ENCODE data around the gene HAUS1. TPM values are rescaled to one million over a fixed set of nuclear protein-coding genes. Genes with fewer than 3 reads are reported as not detected.
"Not testable (repeated sequence)": the region's sequence is repeated elsewhere in the genome, so short reads cannot be mapped to it uniquely, and the experiment has no call there.

Gene HAUS1
- total RNA-seq, 1 donor from 2014 or later = 7.0 TPM

DNA sequence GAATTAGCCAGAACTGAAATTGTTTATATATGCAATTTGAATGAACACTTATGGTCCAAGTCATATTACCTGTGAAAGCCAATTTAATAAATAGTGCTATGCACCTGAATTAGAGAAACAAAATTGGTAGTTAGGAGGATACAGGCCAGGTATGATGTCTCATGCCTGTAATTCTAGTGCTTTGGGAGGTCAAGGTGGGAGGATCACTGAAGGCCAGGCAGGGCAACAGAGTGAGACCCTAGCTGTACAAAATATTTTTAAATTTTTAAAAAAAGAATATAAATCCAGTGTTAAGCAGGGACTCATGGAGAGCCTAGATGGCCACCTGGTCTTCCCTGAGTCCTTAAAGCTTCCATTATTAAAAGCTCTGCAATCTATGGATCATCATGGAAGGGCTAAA lies 24.8 kb upstream of the HAUS1 start:
- intact Hi-C loops (cut with micrococcal nuclease) = loop anchor here (10.0 kb wide), 1 partner anchor 145 kb away; no protein-coding TSS in a partner anchor
- no peak for ATAC-seq
- DNase-seq = no peak

DNA sequence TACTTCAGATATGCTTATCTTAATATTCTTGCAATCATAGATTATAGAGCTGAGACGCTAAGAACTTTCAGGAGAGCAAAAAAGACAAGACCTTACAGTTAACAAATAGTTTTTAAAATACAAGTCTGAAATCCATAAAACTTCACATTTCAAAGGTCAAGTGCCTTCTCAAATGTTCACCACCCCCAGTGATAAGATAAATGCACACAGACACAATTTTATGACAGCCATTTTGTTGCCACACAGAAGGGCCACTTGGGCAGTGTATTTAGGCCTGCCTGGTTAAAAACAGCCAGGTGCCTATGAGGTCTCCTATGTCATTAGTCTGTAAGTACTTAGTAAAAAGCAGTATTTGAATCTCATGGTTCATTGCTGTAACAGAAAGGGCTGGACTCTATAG lies 24.0 kb upstream of the HAUS1 start:
- ATAC-seq (no peak), DNase-seq (no peak)
- intact Hi-C loops (cut with micrococcal nuclease) = no loop called here

DNA sequence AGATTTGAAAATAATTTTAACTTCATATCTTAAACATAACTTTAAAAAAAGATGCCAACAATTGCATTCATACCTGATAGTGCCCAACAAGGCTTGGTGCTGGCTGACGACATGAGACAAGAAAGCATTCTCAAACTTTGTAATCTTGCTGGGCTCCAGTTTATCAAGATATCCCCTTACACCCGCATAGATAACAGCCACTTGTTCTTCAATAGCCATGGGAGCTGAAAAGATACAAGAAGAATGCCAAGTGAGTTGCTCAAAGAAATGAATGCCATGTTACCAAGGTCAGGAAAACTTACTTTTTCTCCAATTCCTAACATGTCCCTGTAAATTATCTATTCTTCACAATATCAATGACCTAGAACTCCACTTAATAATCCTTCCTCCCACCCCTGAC lies 19.8 kb upstream of the HAUS1 start:
- ATAC-seq = no peak
- DNase-seq = no peak
- intact Hi-C loops (cut with micrococcal nuclease) = no loop called here

DNA sequence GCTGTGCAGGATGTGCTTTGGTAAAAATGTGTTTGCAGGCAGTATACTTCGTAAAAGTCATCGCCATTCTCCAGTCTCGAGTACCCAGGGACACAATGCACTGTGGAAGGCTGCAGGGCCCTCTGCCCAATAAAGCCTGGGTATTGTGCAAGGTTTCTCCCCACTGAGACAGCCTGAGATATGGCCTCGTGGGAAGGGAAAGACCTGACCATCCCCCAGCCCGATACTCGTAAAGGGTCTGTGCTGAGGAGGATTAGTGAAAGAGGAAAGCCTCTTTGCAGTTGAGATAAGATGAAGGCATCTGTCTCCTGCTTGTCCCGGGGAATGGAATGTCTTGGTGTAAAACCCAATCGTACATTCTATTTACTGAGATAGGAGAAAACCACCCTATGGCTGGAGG lies 15.7 kb upstream of the HAUS1 start:
- intact Hi-C loops (cut with micrococcal nuclease); ATAC-seq; DNase-seq: not testable (repeated sequence)

DNA sequence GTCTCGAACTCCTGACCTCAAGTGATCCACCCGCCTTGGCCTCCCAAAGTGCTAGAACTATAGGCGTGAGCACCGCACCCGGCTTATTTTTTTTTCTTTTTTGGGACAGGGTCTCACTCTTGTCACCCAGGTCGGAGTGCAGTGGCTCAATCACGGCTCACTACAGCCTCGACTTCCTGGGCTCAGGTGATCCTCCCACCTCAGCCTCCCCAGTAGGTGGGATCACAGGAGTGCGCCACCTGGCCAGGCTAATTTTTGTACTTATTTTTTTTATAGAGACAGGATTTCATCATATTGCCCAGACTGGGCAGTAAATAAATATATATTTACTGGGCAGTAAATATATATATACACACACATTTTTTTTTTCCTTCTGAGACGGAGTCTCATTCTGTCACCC lies 8.7 kb upstream of the HAUS1 start:
- DNase-seq = no peak
- no peak for ATAC-seq
- intact Hi-C loops (cut with micrococcal nuclease) = no loop called here

DNA sequence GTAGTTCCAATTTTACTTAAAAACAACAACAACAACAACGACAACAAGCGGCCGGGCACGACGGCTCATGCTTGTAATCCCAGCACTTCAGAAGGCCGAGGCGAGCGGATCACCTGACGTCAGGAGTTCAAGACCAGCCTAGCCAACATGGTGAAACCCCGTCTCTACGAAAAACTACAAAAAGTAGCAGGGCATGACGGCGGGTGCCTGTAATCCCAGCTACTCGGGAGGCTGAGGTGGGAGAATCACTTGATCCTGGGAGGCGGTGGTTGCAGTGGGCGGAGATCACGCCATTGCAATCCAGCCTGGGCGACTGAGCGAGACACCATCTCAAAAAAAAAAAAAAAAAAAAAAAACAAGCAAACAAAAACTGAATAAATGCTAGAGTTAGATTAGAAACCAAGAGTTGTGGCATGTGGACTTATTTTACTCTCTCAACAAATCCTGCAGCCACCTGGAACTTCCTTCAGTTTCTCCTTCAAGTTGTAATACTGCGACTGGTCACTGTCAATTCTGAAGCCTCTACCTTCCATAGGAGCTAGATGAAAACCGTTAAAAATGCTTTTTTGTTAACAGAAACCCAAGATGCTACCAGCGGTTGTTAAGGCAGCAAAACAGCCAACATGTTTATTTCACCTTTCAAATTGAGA lies 7.4 kb upstream of the HAUS1 start:
- peak; percentile 4 for ATAC-seq
- intact Hi-C loops (cut with micrococcal nuclease) = no loop called here
- peak; percentile 42 for DNase-seq

DNA sequence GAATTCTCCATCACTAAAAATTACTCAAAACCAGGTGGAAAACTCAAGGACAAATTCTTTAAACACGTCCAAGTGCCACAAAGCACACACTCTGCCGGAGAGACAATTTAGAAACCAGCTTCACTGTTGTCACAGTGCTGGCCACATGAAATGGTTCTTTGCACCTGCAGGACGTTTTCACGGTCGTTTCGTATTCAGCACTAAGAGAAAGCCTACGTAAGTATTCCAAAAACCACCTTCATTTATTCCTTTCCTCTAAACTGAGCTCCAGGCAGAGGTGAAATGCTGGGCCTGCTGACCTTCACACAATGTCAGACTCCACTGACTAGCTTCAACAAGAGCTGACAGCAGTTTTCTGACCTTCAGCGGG lies 6.8 kb upstream of the HAUS1 start:
- no peak for DNase-seq
- intact Hi-C loops (cut with micrococcal nuclease) = no loop called here
- ATAC-seq = peak; percentile 47

DNA sequence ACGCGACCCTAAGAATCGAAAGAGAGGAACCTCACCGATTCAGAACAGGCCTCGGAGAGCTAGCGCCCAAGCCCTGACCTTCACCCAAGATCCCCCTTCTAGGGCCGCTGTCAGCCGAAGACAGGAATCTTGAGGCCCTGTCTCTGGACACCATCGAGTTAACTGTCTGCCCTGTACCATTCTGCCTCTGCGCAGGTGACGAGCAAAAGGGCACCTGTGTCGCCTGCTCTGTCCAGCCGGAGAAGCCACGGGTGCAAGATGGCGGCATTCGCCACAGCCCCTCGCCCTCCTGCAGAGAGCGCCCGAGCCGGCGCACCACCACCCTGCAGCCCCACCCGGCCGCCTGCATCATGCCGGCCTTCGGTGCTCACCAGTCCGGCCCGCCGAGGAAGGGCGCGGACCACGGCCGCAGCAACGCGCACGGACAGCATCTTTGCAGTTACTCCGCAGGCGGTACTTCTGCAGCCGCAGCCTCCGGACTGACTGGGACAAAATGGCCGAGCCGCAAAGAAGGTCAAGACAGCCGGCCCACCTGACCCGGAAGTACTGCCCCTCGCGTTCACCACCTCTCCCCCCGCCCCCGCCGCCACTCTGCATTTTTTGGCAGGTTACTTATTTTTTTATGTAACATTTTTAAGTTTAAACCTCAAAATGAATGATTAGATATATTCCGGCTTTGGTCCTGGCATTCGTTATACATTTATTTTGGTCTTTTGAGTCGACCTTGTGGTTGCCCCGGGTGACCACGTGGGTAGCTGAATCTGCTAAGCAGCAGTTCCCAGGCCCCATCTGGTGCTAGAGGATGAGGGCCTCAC lies 6.2 kb upstream of the HAUS1 start, which contains the start of gene ATP5F1A:
Gene ATP5F1A (minus strand): TSS at position 496 of the 815 bp plus-strand sequence. CDS start 65 bp downstream, at position 431.
- intact Hi-C loops (cut with micrococcal nuclease) = no loop called here
- DNase-seq (peak; percentile 89), ATAC-seq (peak; percentile 85)

DNA sequence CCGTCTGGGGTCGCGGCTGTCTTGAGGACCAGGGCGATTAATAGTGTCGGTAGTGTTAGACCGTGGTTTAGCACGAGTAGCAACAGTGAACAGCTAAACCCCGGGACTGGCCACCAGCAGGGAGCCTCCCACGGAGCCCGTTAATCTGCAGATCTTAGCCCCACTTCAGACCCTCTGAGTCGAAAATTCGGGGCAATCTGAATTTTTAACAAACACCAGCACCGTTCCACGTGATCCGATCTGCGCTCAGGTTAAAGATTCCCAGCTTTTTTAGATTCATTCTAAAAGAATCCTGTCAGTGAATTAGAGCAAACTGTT lies 5.6 kb upstream of the HAUS1 start:
- no peak for DNase-seq
- intact Hi-C loops (cut with micrococcal nuclease) = no loop called here

DNA sequence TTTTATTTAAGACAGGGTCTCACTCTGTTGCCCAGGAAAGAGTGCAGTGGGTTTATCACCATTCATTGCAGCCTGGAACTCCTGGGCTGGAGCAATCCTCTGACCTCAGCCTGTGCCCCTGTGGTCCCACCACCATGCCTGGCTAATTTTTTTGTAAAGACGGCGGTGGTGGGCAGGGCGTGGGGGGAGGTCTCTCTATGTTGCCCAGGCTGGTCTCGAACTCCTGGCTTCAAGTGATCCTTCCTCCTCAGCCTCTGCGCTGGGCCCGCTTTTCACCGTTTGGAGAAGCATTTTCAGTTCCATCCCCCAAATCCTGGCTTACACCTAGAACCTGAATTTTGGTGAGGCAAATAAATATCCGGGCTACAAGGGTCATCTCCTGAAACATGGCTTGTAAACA lies 4.7 kb upstream of the HAUS1 start:
- ATAC-seq (no peak), DNase-seq (no peak)
- intact Hi-C loops (cut with micrococcal nuclease) = no loop called here

More for the DNA sequence above, 5.6 kb upstream of the HAUS1 start:
- no peak for ATAC-seq

DNA sequence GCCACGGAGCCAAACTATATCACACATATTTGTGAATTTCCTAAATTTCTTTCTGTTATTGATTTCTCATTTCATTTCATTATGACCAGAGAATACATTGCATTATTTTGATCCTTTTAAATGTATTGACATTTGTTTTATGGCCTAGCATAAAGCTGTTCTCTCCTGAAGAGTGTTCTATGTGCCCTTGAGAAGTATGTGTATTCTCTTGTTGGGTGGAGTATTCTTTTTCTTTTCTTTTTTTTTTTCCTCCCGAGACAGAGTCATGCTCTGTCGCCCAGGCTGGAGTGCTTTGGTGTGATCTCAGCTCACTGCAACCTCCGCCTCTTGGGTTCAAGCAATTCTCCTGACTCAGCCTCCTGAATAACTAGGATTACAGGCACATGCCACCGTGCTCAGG lies 5.2 kb downstream of the HAUS1 start:
- intact Hi-C loops (cut with micrococcal nuclease) = no loop called here
- DNase-seq (no peak), ATAC-seq (no peak)

DNA sequence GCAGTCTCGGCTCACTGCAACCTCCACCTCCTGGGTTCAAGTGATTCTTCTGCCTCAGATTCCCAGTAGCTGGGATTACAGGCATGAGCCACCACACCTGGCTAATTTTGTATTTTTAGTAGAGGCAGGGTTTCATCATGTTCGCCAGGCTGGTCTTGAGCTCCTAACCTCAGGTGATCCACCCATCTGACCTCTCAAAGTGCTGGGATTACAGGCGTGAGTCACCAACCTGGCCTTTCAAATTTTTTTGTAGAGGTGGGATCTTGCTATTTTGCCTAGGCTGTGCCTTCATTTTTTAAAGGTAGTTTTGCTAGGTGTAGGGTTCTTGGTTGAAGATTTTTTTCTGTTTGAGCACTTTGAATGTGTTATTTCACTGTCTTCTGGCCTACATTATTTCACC lies 6.2 kb downstream of the HAUS1 start:
- DNase-seq (no peak), ATAC-seq (no peak)
- intact Hi-C loops (cut with micrococcal nuclease) = no loop called here

DNA sequence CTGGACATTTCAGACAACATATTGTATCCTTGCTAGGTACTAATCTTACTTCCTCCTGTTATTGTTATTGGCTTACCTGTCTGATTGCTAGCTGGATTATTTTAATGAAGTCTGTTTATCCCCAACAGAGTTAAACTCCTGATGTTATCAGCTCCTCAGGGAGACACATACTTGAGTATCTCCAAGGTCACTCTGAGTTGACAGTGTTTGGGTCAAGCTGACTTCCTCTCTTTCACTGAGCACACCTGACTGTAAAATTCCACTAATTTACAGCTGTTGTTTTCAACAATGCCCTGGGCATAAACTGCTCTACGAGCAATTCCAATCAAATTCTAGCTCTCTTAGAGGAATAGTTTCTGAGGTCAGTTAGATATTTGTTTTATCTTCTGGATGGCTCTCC lies 9.6 kb downstream of the HAUS1 start:
- DNase-seq (no peak), ATAC-seq (no peak)
- intact Hi-C loops (cut with micrococcal nuclease) = no loop called here

DNA sequence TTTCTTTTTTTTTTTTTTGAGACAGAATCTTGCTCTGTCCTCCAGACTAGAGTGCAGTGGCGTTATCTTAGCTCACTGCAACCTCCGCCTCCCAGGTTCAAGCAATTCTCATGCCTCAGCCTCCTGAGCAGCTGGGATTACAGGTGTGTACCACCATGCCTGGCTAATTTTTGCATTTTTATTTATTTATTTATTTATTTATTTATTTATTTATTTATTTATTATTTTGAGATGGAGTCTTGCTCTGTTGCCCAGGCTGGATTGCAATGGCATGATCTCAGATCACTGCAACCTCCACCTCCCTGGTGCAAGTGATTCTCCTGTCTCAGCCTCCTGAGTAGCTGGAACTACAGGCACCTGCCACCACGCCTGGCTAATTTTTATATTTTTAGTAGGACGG lies 22.4 kb downstream of the HAUS1 start:
- intact Hi-C loops (cut with micrococcal nuclease); DNase-seq; ATAC-seq: not testable (repeated sequence)

DNA sequence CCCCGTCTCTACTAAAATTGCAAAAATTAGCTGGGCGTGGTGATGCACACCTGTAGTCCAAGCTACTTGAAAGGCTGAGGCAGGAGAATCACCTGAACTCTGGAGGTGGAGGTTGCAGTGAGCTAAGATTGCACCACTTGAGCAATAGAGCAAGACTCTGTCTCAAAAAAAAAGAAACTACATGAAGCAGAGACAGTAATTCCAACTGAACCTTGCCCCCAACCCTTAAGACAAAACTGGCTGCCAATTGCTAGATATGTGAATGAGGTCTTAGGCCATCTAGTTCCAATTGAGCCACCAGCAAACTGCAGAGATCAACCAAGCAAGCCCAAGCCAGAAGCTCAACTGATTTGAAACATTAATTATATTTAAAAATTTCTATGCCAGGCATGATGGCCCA lies 25.9 kb downstream of the HAUS1 start:
- intact Hi-C loops (cut with micrococcal nuclease) = no loop called here
- DNase-seq (no peak), ATAC-seq (no peak)

DNA sequence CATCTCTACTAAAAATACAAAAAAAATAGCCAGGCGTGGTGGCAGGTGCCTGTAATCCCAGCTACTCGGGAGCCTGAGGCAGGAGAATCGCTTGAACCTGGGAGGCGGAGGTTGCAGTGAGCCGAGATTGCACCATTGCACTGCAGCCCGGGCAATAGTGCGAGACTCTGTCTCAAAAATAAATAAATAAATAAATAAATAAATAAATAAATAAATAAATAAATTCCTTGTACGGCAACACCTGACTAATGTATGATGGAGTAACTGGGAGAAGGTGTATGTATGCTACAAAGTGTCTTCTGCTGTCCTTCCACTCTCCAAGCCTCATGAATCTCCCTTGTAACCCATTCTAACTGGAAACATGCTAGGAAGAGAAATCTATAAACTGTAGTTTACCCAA lies 26.4 kb downstream of the HAUS1 start:
- DNase-seq; intact Hi-C loops (cut with micrococcal nuclease); ATAC-seq: not testable (repeated sequence)

DNA sequence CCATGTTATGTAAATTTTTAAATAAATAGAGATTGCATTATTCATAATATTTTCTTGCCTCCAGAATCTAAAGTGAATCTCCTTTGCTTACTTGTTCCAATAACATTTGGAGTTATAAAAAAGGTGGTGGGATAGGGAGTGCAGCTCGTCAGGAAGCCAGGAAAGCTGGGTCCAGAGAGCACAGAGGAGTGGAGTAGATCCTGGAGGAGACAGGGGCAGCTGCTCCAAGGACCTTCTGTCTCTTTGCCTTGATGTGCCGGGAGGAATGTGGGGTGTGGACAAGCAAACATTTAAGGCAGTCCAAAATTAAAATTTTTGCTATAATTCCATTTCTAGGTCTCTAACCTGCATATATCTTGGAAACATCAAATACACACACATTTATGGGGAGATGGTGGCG lies 29.3 kb downstream of the HAUS1 start:
- intact Hi-C loops (cut with micrococcal nuclease) = no loop called here
- DNase-seq (no peak), ATAC-seq (no peak)

DNA sequence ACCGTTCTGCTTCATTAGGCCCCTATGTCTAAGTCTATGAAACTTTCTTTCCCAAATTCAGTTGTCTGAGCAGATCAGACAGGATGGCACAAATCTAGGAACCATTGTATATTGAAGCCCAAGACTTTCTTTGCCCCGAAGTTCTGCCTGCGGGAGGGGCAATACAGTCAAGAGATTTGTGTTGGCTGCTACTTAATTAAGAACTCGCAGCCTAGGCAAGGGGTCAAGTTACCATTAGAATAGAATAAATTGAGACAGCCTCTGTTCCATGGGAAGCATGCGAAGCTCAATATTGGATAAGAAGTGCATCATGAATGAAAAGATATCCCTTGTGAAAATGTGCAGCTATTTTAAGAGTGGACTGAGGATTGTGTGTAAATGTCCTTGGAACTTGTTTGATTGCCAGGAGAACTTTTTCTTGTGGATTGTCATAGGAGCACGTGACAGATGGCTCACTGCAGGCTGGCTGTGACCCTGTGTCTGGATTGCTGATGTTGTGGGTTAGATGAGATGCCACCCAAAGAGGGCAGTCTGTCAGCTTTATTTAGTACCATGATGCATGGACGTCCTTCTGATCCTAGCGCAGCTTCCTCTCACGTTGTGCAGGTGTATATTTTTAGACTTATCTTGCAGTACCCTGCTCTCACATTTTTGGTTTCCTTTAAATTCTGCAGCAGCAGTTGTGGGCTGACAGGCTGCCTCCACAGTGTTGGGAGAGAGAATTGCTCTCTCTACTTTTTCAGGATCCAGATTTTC lies 30.9 kb downstream of the HAUS1 start:
- intact Hi-C loops (cut with micrococcal nuclease) = no loop called here
- DNase-seq (peak; percentile 30), ATAC-seq (peak; percentile 94)

DNA sequence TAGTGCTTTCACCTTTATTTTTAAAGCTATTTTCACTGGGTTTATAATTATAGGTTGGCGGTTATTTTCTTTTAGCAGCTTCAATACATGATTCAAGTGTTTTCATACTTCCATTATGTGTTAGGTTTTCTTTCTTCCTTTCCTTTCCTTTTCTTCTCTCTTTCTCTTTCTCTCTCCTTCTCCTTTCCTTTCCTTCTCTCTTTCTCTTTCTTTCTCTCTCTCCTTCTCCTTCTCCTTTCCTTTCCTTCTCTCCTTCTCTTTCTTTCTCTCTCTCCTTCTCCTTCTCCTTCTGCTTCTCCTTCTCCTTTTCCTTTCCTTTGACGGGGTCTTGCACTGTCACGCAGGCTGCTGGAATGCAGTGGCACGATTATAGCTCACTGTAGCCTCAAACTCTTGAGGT lies 36.0 kb downstream of the HAUS1 start:
- ATAC-seq (no peak), DNase-seq (no peak)
- intact Hi-C loops (cut with micrococcal nuclease) = no loop called here

DNA sequence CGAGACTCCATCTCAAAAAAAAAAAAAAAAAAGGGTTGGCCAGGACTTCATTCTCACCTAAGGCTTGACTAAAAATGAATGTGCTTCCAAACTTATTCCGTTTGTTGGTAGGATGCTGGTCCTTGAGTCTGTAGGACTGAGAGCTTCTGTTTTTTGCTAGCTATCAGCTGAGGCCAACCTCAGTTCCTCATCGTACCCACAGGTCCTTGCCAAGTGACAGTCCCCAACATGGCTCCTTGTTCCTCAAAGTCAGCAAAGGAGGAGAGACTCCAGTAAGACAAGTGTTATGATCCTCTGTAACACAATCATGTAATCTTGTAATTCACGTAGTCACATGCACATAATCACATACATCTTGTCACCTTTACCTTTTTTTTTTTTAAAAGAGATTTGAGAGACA lies 37.0 kb downstream of the HAUS1 start:
- ATAC-seq (no peak), DNase-seq (no peak)
- intact Hi-C loops (cut with micrococcal nuclease) = no loop called here
